GF-D8 (cell line): ENCODE measurements around the gene NSUN6.

ENCODE experiments used
- DNase-seq: peaks from one replicate; lab custom pipeline; 2025; lab: John Stamatoyannopoulos, UW

Gene NSUN6

GRCh38 chr10:18501198-18501597 is 150.2 kb downstream of the NSUN6 start:
- no peak for DNase-seq

DNA sequence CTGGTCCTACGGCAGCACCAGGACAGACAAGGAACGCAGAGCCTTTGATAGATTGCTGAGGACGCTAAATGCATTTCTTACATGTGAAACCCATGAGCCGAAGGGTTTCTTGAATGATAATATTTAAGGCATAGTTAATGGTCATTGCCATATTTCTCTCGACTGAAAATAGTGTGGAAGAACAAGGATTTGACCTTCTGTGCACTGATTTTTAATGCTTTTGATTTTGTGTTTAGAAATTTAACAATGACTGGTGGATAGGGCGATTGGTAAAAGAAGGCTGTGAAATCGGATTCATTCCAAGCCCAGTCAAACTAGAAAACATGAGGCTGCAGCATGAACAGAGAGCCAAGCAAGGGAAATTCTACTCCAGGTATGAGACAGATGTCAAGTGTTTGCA is 150.8 kb downstream of the NSUN6 start:
- no peak for DNase-seq

GRCh38 chr10:18498998-18499397 is 152.4 kb downstream of the NSUN6 start:
- DNase-seq: no peak

- DNase-seq: no peak
Measured at GRCh38 chr10:18497806-18498369, 153.5 kb downstream of the NSUN6 start.
